Ishikawa (cell line): Measurements from ENCODE around the gene PLEKHA7.

ENCODE experiments used
- CREB1 ChIP-seq: IDR thresholded peaks from 2 replicates; pipeline ENCODE4 v1.6.1; 2012; ENCODE audit warnings: low read depth
- EP300 ChIP-seq: IDR thresholded peaks from 2 replicates; pipeline ENCODE4 v1.6.1; 2012; ENCODE audit warnings: borderline replicate concordance
- MAX ChIP-seq: IDR thresholded peaks from 2 replicates; pipeline ENCODE4 v1.6.1; 2012
- RAD21 ChIP-seq: IDR thresholded peaks from 2 replicates; pipeline ENCODE4 v1.6.1; 2012; ENCODE audit warnings: low read depth
- REST ChIP-seq: IDR thresholded peaks from 2 replicates; pipeline ENCODE4 v1.6.1; 2012; ENCODE audit warnings: low read depth, mild to moderate bottlenecking
- TAF1 ChIP-seq: IDR thresholded peaks from 2 replicates; pipeline ENCODE4 v1.6.1; 2012; ENCODE audit warnings: low read depth, mild to moderate bottlenecking

- TF ChIP-seq MAX (no peak), EP300 (no peak), RAD21 (no peak), CREB1 (no peak), REST (no peak), TAF1 (no peak)
Observed at GRCh38 chr11:17046690-17047089, 32.5 kb upstream of the PLEKHA7 start.
